ENCODE results near the gene LURAP1L. TPM values are rescaled to one million over a fixed set of nuclear protein-coding genes. Genes with fewer than 3 reads are reported as not detected.

LURAP1L gene
- total RNA-seq, 2 donors from 2014 or later, result not detected

DNA sequence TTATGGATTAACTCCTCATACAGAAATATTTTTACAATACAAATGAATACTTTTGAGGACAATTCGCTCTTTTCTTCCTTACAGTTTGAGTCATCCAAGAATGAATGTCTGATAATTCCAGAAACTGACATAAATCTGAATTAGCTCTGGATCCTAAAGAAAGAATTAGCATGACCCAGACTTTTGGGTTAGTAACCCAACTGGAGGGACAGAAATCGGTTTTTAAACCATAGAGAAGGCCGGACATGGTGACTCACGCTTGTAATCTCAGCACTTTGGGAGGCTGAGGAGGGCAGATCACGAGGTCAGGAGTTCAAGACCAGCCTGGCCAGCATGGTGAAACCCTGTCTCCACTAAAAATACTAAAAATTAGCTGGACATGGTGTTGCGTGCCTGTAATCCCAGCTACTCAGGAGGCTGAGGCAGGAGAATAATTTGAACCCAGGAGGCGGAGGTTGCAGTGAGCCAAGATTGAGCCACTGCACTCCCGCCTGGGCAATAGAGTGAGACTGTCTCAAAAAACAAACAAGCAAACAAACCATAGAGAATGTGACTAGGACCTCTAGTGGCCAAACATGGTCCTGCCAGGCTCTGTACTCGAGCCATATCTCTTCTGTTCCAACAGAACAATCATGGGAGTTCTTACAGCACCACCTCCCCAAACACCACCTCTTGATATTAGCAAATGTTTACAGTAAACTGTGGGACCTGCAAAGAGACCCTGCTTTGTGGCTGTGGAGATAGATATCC lies 44.8 kb downstream of the LURAP1L start:
- no peak overlapping the region for H3K27ac Mint-ChIP-seq
- DNase-seq (ENCODE audit: low spot score in 2 of 2) (no peak), ATAC-seq (no peak)
- H3K9me3 Mint-ChIP-seq, result peaks cover 6 to 16% of the 10 kb centered on the region in 2 donors
- no peaks in the 10 kb centered on the region for H3K36me3 Mint-ChIP-seq

DNA sequence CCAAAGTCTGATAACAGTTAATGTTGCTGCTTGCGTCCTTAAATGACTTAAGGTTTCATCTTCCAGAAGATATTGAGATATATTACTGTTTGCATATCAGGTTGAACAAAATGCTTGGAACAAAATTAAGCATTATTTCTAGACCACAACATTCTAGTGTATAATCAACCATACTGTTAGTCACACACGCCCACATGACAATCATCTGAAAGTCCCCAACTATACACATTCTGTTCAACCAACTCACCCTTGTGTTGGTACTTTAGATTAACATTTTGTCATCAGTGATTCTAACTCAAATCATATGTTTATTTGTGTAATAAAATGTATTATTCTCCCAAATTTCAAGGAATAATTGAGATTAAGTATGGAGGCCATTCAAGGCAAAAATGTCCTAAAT lies 47.3 kb downstream of the LURAP1L start:
- DNase-seq (ENCODE audit: low spot score in 2 of 2) (no peak), ATAC-seq (no peak)
- Mint-ChIP-seq H3K36me3 (no peaks in the 10 kb centered on the region), H3K27ac (no peak overlapping the region), H3K9me3 (peaks cover 3 to 9% of the 10 kb centered on the region in 2 donors)

DNA sequence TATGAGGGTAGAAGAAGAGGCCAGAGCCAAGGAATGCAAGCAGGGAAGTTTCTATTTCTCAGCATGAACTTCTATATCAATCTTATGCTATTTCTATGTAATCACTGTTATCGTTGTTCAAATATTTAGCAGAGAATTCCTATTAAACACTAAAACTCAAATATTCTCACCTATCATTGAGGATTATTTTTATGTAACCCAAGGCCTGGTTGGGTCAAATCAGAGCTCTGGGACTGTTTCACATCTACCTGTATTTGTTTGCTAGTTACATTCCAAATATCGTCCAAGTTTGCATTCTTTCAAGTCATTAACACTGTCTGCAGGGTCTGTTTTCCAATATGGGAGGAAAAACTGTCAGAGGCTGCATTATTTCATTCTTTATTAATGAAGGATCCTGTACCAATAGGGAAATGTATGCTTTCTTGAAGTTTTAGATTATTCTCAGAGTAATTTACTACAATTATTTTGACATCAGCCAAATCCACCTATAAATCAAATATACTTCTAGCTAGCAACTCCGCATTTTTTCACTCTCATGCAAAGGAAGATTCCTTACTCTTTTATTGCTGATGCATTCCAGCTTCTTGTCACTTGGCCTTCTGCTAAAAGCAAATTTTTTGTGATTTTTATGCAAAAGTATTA lies 52.2 kb downstream of the LURAP1L start:
- Mint-ChIP-seq H3K27ac (no peak overlapping the region), H3K36me3 (no peaks in the 10 kb centered on the region), H3K9me3 (peaks cover 0 to 9% of the 10 kb centered on the region in 2 donors)
- DNase-seq (ENCODE audit: low spot score in 2 of 2), result no peak
- no peak for ATAC-seq

DNA sequence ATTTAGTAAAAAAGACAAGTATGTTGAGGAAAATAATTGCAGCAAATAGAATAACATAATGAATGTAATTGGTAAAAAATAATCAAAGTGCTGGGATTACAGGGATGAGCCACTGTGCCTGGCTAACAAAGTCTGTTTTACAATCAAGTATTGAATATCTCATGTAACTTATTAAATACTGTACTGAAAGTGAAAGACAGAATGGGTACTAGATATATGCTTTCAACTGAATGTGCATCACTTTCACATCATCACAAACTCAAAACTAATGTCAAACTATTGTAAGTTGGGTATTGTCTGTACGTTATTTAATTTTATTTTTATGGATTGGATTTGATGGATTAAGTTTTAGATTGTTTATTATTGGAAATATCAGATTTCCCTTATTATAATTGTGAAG lies 58.9 kb downstream of the LURAP1L start:
- ATAC-seq (no peak), DNase-seq (ENCODE audit: low spot score in 2 of 2) (no peak)
- Mint-ChIP-seq H3K36me3 (no peaks in the 10 kb centered on the region), H3K9me3 (peaks cover 18 to 22% of the 10 kb centered on the region in 2 donors), H3K27ac (no peak overlapping the region)

DNA sequence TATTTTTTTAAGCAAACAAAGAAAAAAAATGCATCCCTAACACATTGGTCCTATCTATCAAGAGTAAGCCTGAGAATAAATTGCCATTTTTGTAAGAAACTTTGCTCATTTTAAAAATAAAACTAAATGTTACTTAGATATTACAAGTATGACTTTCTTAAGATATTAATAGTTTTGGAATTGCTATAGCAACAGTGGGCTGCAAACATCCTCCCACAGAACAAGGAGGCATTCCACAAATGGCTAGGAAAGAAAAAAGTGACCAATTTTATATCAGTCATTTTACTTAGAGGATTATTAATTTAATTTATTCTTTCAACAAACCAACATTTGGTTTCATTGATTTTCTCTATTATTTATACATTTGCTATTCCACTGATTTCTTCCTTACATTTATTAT lies 63.7 kb downstream of the LURAP1L start:
- Mint-ChIP-seq H3K36me3 (no peaks in the 10 kb centered on the region), H3K27ac (no peak overlapping the region), H3K9me3 (peaks cover 18 to 27% of the 10 kb centered on the region in 2 donors)
- DNase-seq (ENCODE audit: low spot score in 2 of 2) (no peak), ATAC-seq (no peak)

DNA sequence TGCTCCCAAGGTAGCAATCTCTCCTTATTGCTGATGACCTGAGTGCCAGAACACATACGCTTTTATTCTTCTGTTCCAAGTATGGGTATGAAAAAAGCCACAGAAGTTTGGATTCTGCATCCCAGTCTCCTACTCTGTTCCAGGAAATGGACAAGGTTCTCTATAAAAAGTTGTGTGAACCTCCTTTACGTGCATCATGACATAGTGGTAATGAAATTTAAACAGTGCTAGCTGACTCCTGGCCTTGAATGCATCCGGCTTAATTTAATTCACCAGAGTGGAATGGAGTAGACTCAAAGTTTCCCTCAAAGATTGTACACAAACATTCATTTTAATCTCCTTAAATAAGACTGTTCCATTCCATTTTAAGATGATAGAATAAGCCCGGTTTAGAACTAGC lies 68.9 kb downstream of the LURAP1L start:
- ATAC-seq, result no peak
- DNase-seq (ENCODE audit: low spot score in 2 of 2), result no peak
- no peaks in the 10 kb centered on the region for H3K36me3 Mint-ChIP-seq
- no peak overlapping the region for H3K27ac Mint-ChIP-seq
- H3K9me3 Mint-ChIP-seq, result peaks cover 5 to 10% of the 10 kb centered on the region in 2 donors

DNA sequence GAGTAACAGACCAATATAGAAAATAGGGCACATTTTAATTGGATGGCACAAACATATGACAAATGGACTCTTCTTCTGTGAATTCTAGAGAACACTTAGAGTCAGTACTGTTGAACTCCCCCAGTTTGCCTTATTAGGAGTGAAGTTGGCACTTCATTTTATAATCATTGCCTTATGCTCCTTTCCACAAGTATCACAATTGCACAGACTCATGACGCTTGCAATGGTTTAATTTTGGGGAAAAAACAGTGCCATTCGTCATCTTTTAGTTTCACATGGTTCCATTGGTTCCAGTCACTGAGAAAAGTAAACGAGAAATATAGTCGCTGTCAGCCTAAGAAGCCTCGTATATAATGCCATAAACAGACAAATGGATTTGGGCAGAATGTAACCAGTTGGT lies 71.2 kb downstream of the LURAP1L start:
- Mint-ChIP-seq H3K9me3 (peaks cover 5 to 13% of the 10 kb centered on the region in 2 donors), H3K27ac (no peak overlapping the region), H3K36me3 (no peaks in the 10 kb centered on the region)
- ATAC-seq, result no peak
- no peak for DNase-seq (ENCODE audit: low spot score in 2 of 2)

DNA sequence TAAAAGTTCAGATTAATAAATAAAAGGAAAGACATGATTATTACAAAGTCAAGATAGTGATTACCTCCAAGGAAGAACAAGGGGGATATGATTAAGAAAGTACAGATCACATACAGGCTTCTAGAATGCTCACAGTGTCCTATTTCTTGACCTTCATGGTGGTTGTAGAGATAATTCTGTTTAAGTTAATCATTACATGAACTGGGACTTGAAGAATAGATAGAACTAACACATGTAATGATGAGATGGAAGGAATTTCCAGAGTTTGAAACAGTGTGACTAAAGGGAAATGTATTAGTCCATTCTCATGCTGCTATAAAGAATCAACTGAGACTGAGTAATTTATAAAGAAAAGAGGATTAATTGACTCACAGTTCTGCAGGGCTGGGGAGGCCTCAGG lies 72.7 kb downstream of the LURAP1L start:
- no peaks in the 10 kb centered on the region for H3K36me3 Mint-ChIP-seq

DNA sequence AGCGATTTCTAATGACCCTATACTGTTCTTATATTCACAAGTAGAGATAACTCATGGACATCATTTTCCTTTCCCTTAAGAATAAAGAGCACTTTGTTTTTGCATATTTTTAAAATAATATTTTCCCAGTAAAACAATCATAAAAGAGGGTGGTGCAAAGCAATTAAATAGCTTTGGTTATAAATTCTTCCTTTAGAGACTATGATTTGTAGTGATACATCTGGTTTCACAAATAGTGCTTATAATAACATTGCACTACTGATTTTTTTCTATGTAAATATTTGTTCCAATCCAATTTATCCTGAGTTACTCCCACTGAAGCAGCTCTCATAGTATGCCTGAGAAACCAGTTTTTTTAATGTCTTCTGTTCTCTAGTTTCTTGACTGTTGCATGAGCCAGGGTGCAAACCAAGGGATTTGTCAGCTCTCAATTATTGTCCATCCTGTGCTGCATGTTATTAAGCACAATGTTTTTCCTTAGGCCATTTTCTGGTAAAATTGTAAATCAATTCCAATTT lies 74.7 kb downstream of the LURAP1L start:
- ATAC-seq (no peak), DNase-seq (ENCODE audit: low spot score in 2 of 2) (no peak)
- Mint-ChIP-seq H3K36me3 (no peaks in the 10 kb centered on the region), H3K9me3 (peaks cover 11 to 14% of the 10 kb centered on the region in 2 donors), H3K27ac (no peak overlapping the region)

More for the DNA sequence above, 72.7 kb downstream of the LURAP1L start:
- ATAC-seq (no peak), DNase-seq (ENCODE audit: low spot score in 2 of 2) (no peak)
- H3K27ac Mint-ChIP-seq, result no peak overlapping the region
- H3K9me3 Mint-ChIP-seq, result peaks cover 6 to 12% of the 10 kb centered on the region in 2 donors

DNA sequence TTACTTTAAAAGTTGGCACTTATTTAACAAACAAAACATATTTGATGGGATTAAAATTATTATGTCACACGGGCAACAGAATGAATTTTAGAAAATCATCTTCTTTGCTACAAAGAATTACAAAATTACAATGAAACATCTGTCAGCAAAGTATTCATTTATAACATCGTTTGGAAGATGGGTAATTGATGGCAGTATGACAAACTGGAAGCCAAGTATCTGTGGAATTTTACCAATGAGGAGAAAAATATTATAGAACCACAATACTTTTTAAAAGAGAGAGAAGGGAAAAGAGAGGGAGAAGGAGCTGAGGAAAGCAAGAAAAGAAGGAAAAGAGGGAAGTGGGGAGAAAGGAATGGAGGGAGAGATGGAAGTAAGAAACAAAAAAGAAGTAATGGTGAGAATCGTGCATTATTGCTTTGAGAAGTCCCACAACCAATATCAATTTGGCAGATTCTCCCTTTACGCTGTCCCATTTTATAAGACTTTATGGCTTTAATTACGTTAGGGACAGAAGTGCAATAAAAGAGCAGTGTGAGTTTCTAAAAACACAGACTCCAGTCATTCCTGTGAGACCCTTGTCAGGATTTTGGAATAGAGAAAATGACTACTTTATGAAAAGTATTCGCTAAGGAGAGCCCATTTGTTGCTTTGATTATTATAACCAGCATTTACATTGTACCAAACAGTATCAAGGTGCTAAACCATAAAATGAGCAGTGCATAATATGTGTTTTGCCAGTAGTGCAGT lies 76.7 kb downstream of the LURAP1L start:
- ATAC-seq (no peak), DNase-seq (ENCODE audit: low spot score in 2 of 2) (no peak)
- Mint-ChIP-seq H3K27ac (no peak overlapping the region), H3K36me3 (no peaks in the 10 kb centered on the region), H3K9me3 (peaks cover 17 to 23% of the 10 kb centered on the region in 2 donors)

DNA sequence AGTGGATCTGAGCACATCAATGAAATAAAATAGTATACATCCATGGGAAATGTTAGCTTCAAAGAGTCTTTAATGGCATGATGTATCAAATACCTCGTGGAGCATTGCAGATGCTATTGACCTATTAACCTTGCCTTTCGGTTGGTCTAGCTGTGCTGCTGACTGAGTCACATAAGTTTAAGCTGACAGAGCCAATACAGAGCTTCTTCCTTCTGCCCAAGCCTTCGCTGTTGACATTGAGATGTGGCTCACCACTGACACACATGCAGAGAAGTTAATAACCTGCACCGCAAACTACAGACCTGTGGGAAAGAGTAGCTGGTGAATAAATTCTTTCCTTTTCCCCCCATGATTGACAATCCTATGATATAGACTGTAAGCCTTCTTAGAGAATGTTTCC lies 78.2 kb downstream of the LURAP1L start:
- Mint-ChIP-seq H3K9me3 (peaks cover 20 to 34% of the 10 kb centered on the region in 2 donors), H3K27ac (peak overlapping the region in 1 of 2 donors; percentile 13), H3K36me3 (no peaks in the 10 kb centered on the region)
- ATAC-seq (no peak), DNase-seq (ENCODE audit: low spot score in 2 of 2) (no peak)

DNA sequence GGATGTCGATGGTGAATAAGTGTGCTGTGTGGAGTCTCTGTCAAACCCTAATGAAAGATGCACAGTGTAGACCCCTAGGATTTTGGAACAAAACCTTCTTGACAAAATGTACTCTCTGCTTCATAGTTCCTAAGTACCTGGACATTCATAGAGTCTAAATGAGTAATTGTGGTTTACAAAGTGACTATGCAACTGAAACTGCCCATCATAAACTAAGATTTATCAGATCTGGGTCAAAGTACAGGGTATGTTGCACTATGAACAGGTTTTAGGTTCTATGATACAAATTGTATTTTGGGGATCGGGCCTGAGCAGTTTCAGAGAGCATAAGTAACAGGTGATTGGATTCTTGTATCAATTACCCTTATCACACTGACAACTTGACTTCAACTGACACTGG lies 79.4 kb downstream of the LURAP1L start:
- Mint-ChIP-seq H3K27ac (no peak overlapping the region), H3K9me3 (peaks cover 20 to 34% of the 10 kb centered on the region in 2 donors), H3K36me3 (no peaks in the 10 kb centered on the region)
- no peak for DNase-seq (ENCODE audit: low spot score in 2 of 2)
- no peak for ATAC-seq

DNA sequence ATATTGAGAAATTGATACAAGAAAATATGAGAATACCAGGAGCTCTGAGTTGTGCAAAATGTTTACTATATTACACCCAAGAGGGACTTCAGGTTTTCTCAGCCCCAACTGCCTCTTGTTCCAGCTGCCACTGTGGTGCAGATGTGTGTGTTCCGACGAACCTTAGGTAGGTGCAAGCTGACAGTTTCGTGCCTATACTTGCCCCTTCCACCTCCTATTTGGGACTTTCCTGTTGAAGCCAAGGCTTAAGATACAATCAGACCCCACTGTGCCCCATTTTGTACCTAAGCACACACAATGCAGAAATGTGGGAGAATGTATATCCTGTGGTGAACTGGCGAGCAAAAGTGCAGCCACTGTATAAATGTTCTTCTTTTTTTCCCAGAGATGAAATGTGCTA lies 80.2 kb downstream of the LURAP1L start:
- ATAC-seq, result no peak
- Mint-ChIP-seq H3K27ac (no peak overlapping the region), H3K9me3 (peaks cover 20 to 34% of the 10 kb centered on the region in 2 donors), H3K36me3 (no peaks in the 10 kb centered on the region)
- no peak for DNase-seq (ENCODE audit: low spot score in 2 of 2)

DNA sequence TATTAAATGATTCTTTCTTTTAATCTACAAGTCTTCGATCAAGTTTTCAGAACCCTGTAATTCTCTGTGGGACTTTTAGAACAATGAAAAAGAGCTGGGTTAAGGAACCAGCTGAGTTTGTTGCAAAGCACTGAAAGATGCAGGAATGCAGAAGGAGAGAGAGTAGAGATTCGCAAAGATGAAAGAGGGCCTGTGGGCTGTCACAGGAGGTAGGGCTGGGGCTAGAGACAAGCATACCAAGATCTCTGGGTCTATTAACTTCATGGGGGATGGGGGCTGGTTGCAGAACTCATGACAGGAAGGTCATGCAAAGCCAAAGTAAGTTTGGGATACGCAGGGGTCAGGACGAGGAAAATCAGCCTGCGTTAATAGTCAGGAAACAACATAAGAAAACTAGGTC lies 81.8 kb downstream of the LURAP1L start:
- ATAC-seq, result no peak
- Mint-ChIP-seq H3K36me3 (no peaks in the 10 kb centered on the region), H3K9me3 (peaks cover 13 to 30% of the 10 kb centered on the region in 2 donors), H3K27ac (no peak overlapping the region)
- DNase-seq (ENCODE audit: low spot score in 2 of 2), result no peak

DNA sequence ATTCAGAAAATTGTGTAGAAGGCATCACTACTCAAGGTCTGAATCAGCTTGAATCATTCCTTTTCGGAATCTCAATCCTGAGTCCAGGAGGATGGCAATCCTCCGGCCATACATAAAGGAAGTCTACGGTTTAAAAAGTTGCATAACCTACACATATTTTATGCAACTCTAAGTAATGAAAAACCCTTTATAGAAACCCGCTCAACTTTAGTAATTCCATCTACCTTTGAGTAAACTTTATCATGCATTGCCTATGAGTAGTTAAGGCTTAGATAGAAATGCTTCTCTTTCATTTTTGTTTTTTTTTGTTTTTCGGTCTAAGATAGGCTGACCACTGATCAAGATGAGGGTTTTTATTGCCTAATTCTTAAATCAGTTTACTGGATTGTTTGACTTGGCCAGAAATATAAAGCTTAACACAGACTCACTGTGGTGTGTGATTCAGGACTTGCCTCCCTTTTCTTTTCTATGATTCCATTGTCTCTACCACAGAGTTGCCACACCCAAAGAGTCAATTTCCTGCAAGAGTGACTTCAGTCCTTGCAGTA lies 85.0 kb downstream of the LURAP1L start:
- H3K9me3 Mint-ChIP-seq, result peaks cover 5 to 25% of the 10 kb centered on the region in 2 donors
- no peaks in the 10 kb centered on the region for H3K36me3 Mint-ChIP-seq
- H3K27ac Mint-ChIP-seq, result no peak overlapping the region
- DNase-seq (ENCODE audit: low spot score in 2 of 2) (no peak), ATAC-seq (no peak)

DNA sequence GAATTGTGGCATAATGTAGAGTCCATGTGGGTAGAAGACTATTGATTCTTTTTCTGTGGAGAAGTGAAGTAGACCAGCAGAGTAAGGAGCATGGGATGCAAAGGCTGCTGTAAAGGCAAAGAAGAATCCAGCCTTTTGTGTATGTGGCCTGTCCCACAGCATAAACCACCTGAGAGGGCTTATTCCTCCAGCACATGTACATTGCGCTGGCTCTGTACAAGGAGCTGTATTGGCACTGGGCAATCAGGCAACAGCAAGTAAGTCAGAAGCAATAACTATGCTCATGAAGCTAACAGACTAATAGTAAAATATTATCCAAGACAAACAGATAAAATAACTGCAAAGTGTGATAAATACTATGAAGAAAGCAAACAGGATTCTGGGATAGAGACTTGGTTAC lies 86.2 kb downstream of the LURAP1L start:
- Mint-ChIP-seq H3K9me3 (peaks cover 13 to 28% of the 10 kb centered on the region in 2 donors), H3K36me3 (no peaks in the 10 kb centered on the region), H3K27ac (no peak overlapping the region)
- ATAC-seq, result no peak
- no peak for DNase-seq (ENCODE audit: low spot score in 2 of 2)

All from activated naive CD4-positive, alpha-beta T cell treated with anti-CD3 and anti-CD28 coated beads, Interleukin-2, amount 50 U/mL, for 72 hours (primary cell).